Stimulated activated CD4-positive, alpha-beta T cell treated with anti-CD3 and anti-CD28 coated beads, Interleukin-1b, Interleukin-23, amount 100 ng/mL, for 24 hours (primary cell): ENCODE measurements around the gene SALL3.
"Not testable (repeated sequence)": the region's sequence is repeated elsewhere in the genome, so short reads cannot be mapped to it uniquely, and the experiment has no call there.

Experiments used
- DNase-seq, 4 experiments: peaks; one replicate each; pipeline ENCODE4 v3.0.0-alpha.2; 2020; ENCODE audit warnings: low read depth in 4 of 4, low spot score in 1 of 4

Gene SALL3

GRCh38 chr18:78979730-78980278, at the start of gene SALL3:
Gene SALL3, plus strand, starts transcription at chr18:78979818. Its CDS starts 457 bp downstream, at chr18:78980275.
- no peak for DNase-seq

DNA sequence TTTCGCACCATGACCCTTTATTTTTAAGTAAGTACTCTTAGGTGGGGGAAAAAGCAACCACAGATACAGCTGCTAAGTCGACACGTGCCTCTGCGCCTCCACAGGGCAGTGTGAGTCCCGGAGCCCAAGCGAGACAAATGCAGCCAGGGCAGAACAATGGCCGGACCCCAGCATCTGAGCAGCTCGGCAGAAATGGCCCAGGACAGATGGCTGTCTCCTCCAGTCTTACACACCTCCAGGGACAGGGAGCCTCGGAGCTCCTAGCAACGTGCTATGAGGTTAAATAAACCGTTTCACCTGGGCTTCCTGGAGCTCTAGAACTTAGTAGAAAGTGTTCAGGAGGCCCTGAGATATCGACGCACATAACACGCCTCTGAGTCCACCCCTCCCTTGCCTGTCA, 47.3 kb upstream of the SALL3 start:
- DNase-seq = no peak

DNA sequence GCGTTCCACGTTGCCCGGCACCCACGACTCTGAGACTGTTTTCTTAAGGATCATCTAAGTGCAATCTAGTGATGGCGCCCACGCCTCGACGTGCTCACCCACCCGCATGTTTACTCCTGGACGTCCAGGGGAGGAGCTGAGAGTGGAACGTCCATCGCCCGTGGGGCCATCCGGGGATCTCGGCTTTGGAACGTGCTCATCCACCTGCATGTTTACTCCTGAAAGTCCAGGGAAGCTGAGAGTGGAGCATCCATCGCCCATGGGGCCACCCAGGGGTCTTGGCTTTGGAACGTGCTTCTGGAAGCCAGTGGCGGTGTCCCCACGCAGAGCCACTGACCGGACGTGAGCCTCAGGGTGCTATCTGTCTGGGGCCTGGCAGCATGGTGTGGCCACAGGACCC, 45.6 kb upstream of the SALL3 start:
- DNase-seq = no peak

- no peak for DNase-seq
Observed at GRCh38 chr18:78934551-78935225, 44.9 kb upstream of the SALL3 start.

DNA sequence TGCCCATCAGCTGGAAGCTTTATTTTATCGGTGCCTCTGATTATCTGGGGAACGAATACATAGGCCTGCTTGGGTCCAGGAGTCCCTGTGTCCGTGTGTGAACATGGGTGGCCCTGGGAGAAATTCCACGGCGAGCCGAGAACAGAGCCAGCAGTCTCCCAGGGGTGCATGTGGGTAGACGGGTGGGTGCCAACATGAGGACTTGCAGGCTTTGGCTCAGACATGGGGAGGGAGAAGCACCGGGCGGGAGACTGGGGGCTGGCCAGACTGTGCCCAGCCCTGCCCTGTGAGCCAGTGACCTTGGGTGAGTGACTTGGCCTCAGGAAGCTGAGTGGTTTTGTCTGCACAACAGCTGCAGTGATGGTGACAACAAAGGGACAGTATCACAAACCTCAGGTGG, 44.2 kb upstream of the SALL3 start:
- no peak for DNase-seq

DNA sequence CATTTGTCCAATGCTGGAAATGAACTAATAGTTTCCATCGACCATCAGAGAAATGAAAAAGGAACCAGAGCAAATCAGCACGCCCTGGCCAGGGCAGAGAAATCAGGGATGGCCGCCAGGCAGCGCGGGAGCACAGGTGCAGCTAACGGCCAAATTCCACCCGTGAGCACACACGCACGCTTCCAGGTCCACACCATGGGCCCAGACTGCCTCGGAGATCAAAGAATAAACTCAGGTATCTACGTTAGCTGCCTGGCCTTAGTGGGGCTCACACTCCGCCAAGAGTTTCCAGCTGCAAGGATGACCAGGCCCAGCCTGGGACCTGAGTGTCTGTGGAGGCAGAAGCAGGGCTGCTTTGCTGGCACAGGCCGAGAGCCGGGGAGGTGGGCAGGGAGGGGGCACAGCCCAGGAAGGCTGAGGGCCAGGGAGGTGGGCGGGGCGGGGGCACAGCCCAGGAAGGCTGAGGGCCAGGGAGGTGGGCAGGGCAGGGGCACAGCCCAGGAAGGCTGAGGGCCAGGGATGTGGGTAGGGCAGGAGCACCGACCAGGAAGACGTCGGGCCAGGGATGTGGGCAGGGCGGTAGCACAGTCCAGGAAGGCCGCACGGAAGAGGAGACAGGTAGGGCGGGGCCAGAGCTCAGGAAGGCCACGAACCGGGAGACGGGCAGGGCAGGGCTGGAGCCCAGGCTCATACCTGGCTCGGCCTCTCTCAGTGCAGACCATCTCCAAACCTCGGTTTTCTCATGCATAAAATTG, 43.2 kb upstream of the SALL3 start:
- no peak for DNase-seq

- DNase-seq = no peak
Observed at GRCh38 chr18:78937166-78937565, 42.5 kb upstream of the SALL3 start.

GRCh38 chr18:78939105-78939504, 40.5 kb upstream of the SALL3 start:
- no peak for DNase-seq

DNA sequence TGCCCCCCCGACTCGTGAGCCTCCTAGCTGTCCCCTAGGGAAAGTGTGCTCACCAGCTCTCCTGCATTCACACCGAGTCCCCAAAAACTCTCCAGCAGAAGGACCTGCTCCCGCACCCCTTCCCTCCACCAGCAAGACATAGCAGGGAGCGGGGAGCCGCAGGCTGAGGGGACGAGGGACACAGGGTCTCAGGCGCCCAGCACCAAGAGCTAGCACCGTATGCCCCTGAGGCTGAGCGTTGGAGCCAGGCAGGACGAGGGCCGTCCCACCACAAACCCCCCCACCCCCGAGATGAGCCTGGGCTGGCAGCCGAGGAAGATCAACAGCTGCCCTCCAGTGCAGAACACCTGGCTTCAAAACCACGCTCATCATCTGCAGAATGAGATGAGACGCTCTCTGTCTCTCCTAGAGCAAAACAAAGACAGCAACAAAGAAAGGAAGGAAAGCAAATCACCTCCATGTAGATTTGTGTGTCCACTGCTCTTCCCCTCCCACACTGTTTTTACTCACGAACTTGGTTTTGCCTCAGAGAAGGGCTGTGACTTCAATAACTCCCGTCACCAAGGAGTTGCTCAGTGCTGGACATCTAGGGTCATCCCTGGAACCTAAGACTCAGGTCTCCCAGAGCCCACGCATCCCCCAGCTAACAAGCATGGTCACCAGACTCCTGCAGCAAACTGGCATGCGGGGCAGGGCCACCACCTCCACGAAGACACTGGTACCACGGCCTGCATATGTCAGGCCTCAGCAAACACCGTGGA, 39.7 kb upstream of the SALL3 start:
- DNase-seq = no peak

GRCh38 chr18:78942236-78942635, 37.4 kb upstream of the SALL3 start:
- DNase-seq = not testable (repeated sequence)

- no peak for DNase-seq
Observed at GRCh38 chr18:78945628-78946027, 34.0 kb upstream of the SALL3 start.

DNA sequence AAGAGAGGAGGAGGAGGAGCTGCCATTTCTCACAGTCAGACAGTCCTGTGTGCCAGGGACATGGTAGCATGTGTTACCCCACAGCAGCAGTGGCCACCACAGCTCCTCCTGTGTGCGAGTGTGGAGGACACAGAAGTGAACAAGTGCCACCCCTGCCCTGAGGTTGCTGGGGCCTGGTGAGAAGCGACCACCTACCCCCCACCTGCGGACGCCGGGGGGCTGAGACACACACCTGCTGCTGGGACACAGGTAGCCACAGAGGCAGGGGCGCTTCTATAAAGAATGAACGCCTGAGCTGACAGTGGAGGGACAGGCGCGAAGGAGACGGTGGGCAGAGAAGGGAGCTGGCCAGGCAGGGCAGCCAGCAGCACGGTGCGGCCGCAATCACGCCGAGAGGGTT, 32.3 kb upstream of the SALL3 start:
- no peak for DNase-seq

GRCh38 chr18:78948221-78948620, 31.4 kb upstream of the SALL3 start:
- DNase-seq = no peak

GRCh38 chr18:78948707-78949106, 30.9 kb upstream of the SALL3 start:
- no peak for DNase-seq

DNA sequence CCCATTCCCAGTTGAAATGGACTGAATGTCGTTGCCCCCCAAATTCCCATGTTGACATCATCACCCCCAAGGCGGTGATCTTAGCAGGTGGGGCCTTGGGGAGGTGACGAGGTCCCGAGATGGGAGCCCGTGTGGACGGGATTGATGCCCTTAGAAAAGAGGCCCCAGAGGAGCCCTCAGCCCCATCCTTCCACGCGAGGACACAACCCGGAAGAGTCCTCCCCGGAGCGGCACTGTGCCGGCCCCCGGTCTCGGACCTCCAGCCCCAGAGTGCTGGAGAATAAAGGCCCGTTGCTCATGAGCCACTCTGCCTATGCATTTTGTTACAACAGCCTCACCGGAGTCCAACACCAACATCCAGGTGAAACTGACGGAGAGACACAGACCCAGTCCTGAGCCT, 30.4 kb upstream of the SALL3 start:
- DNase-seq = no peak

DNA sequence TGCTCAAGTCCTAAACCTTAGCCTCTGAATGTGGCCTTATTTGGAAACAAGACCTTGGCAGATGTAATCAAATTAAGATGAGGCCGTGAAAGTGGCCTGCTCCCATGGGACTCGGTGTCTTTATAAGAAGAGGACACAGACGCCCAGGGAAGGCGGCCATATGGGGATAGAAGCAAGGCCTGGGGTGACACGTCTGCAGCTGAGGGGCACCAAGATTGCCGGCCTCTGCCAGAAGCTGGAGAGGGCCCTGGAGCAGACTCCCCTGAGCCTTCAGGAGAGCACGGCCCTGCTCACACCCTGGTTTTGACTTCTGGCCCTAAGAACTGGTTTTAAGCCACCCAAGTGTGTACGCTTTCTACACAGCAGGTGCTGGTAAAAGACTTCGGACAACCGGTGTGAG, 29.2 kb upstream of the SALL3 start:
- DNase-seq = no peak

- DNase-seq = no peak
Observed at GRCh38 chr18:78953566-78953965, 26.1 kb upstream of the SALL3 start.

- DNase-seq = no peak
Observed at GRCh38 chr18:78955051-78955450, 24.6 kb upstream of the SALL3 start.

- DNase-seq = no peak
Observed at GRCh38 chr18:78957140-78957539, 22.5 kb upstream of the SALL3 start.

DNA sequence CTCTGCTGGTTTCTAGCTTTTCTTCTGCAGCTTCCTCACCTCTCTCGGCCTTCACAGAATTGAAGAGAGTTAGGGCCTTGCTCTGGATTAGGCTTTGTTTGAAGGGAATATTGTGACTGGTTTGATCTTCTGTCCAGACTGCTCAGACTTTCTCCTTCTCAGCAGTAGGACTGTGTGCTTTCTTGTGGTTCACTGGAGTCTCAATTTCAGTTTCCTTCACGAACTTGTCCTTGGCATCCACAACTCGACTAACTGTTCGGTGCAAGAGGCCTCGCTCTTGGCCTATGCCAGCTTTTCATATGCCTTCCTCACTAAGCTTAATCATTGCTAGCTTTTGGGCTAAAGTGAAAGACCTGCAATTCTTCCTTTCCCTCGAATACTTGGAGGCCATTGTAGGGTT, 18.9 kb upstream of the SALL3 start:
- DNase-seq = no peak

DNA sequence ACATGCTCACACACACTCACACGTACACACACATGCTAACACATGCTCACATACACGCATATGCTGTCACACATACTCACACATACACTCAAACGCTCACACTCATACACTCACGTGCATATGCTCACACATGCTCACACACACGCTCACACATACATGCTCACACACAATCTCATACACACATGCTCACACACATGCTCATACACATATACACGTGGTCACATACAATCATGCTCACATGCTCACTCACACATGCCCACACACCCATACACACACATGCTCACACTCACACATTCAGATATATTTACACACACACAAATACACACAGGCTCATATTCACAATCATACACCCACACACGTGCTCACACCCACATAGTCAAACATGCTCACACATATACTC, 17.5 kb upstream of the SALL3 start:
- DNase-seq = no peak

- DNase-seq = not testable (repeated sequence)
Observed at GRCh38 chr18:78964727-78965126, 14.9 kb upstream of the SALL3 start.
